Activated CD8-positive, alpha-beta memory T cell treated with anti-CD3 and anti-CD28 coated beads for 36 hours (primary cell): ENCODE data around the gene VENTX. TPM values are rescaled to one million over a fixed set of nuclear protein-coding genes. Genes with fewer than 3 reads are reported as not detected.

Experiments
- CTCF ChIA-PET: fragments of 350-600 bp; sonication (Branson Sonifier 250); formaldehyde crosslinking; loops from one replicate; lab custom pipeline; 2021; ENCODE audit warnings: antibody characterized with exemption; lab: Charles Lee
- POLR2A ChIA-PET: fragments of 350-600 bp; sonication (Branson Sonifier 250); formaldehyde crosslinking; loops from one replicate; lab custom pipeline; 2021; ENCODE audit warnings: antibody characterized with exemption; lab: Charles Lee
- total RNA-seq, 2 experiments: library from RNA; stranded (reverse); gene quantifications; one replicate each; pipeline ENCODE4 v1.2.3, GENCODE V29; 2021

The VENTX gene
- total RNA-seq, 2 experiments from 2014 or later = not detected

DNA sequence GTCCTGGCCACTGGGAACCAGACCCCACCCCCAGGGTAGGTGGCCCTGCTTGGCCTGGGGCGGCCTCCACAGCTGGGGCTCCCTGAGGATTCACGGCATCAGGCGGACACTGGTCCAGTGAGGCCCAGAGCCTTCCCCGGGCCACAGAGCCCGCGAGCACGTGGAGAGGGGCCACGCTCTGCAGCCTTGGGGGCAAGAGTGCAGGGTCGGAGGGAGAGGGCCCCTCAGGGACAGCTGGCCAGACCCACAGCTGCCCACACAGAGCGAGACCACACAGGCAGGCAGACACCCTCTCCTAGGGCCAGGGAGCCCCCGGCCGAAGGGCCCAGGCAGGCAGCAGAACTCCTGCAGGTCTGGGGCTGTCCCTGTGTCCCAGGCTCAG lies 10.7 kb downstream of the VENTX start:
- POLR2A ChIA-PET = no interaction called here
- CTCF ChIA-PET = no interaction called here

DNA sequence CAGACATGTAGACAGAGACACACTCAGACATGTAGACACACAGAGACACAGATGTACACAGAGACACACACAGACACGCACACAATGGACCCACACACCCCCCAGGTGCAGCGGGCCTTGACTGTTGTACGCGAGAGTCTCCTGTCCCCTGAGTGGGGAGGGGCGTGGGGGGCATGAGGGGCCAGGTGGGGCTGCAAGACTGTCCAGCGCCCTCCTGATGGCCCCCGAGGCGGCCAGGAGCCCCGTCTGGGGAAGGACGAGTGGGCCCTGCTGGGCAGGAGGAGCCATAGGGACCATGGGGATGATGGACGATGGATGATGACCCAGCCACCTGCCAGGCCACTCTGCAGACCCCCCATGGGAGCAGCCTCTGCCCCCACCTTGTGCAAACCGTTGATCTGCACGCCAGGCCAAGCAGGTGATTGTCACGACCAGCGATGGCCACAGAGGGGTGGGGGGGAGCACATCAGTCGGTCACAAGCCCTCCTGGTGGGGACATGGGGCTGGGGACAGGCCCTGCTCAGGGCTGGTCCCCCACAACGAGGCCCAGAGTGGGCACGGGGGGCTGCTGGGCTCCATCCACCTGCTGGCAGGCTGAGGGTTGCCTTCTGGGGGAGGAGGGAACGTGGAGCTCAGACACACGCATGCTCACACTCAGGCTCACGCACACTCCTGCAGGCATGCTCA lies 11.6 kb downstream of the VENTX start:
- CTCF ChIA-PET = no interaction called here
- POLR2A ChIA-PET = no interaction called here

- CTCF ChIA-PET = no interaction called here
- POLR2A ChIA-PET = no interaction called here
These were observed 12.5 kb downstream of the VENTX start for GRCh38 chr10:133249975-133250754.

DNA sequence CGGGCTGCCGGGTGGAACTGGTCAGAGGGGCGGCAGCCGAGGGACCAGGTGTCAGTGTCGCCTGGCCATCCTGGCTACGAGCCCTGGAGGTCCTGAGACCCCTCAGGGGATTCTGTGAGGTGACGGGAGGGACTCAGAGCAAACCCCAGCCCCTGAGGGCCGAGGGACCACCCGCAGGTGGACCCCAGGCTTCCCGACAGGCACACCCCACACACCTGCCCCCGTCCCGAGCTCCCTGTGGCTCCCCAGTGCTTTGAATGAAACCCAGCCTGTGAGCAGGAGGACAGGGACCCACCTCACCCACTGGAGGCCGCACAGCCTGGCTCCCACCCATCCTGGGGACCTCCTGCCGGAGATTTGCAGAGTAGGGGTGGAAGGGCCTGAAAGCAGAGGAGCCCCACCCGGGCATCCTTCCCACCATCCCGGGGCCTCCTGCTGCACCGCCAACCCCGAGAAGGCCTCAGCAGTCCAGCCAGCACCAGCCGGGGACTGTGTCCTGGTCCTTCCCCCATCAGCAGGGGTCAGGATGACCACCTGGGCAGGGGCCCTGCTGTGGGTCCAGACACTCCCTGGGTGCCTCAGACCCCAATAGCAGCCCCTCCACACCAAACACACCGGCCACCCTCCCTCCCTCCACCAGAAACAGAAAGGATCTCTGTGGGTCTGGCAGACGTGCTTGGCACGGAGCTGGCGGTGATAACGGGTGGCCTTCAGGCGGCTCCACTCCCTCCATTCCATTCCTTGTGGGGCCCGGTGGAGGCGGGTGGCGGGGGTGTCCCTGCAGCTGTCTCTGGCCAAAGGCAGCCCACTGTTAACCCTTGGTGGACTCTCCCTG lies 13.9 kb downstream of the VENTX start:
- ChIA-PET POLR2A (no interaction called here), CTCF (no interaction called here)

- CTCF ChIA-PET = no interaction called here
- POLR2A ChIA-PET = no interaction called here
These were observed 14.5 kb downstream of the VENTX start for GRCh38 chr10:133252223-133252552.

GRCh38 chr10:133253361-133253955 lies 15.8 kb downstream of the VENTX start:
- ChIA-PET POLR2A (no interaction called here), CTCF (interaction anchor here (0.7 kb wide), 1 partner anchor 7 kb away, joined by 3 read pairs; no protein-coding TSS in a partner anchor)

DNA sequence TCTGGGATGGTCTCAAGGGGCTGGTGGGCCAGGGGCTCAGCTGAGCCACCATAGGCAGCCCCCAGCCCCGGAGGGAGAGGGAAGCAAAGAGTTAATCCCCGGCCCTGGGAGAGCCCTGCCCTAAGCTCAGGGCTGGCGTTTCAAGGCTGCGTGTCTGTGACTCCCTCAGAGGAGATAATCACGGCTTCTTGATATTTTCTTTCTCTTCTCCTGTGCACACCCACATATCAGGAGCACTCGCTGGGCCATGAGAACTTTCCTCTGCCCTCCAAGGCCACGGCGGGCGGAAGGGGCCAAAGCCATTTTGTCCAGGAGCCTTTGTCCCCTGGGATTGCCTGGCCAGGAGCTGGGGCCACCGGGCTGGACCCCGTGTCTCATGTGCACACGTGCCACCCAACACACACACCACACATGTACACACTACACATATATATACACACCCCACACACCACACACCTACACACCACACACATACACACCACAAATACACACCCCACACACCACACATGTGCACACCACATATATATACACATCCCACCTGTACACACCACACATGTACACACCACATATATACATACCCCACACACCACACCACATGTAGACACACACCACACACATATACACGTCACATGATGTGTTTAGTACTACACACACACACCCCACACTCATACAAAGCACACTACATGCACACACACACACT lies 16.9 kb downstream of the VENTX start:
- ChIA-PET POLR2A (no interaction called here), CTCF (no interaction called here)

DNA sequence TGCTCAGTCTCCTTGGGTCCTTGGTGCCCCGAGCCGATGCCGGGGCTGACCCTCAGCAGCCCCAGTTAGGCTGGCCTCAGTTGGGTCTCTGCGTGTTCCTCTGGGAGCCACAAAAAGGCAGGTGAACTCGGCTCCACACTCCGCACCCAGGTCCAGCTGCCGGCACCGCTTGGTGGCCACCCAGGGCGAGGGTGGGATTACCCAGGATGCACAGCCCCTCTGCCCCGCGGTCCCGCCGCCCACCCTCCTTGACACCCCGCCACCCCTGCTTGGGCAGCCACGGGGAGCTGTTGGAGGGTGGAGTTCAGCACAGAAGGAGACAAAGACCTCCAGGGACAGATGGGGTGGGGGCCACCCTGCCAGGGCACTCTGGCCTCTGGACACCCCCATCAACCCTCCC lies 17.7 kb downstream of the VENTX start:
- ChIA-PET CTCF (no interaction called here), POLR2A (no interaction called here)

DNA sequence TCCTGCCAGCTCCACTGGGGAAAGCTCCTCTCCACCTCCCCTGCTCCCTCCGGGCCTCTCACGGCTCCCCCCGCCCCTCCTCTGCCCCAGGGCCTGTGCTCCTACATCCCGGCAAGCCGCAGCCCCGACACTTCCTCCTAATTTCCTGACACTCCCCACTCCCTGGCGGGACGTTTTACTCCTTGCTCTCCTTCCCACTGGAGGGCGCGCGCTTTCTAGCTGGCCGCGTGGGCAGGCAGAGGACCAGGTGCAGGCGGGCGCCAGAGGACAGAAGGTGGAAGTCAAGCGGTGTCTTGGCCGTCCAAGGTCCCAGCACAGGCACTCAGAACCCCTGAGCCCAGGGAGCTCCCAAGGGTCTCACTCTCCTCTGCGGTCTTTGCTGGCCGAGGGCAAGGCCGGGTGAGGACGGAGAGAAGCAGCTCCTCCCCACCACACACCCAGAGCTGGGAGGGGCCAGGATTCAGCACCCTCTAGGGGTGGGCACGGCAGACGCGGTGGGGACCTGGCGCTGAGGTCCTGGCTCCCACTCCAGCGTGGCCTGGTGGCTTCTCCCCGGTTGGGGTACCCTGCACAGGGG lies 19.9 kb downstream of the VENTX start:
- CTCF ChIA-PET = interaction anchor here (0.7 to 4.2 kb wide), 7 partner anchors 15 to 143 kb away, joined by 3 to 25 read pairs (median 4); no protein-coding TSS in a partner anchor
- POLR2A ChIA-PET = interaction anchor here (0.6 to 8.4 kb wide), 2 partner anchors 17 to 18 kb away, joined by 5 to 111 read pairs; partner anchors contain the start of gene ADAM8

DNA sequence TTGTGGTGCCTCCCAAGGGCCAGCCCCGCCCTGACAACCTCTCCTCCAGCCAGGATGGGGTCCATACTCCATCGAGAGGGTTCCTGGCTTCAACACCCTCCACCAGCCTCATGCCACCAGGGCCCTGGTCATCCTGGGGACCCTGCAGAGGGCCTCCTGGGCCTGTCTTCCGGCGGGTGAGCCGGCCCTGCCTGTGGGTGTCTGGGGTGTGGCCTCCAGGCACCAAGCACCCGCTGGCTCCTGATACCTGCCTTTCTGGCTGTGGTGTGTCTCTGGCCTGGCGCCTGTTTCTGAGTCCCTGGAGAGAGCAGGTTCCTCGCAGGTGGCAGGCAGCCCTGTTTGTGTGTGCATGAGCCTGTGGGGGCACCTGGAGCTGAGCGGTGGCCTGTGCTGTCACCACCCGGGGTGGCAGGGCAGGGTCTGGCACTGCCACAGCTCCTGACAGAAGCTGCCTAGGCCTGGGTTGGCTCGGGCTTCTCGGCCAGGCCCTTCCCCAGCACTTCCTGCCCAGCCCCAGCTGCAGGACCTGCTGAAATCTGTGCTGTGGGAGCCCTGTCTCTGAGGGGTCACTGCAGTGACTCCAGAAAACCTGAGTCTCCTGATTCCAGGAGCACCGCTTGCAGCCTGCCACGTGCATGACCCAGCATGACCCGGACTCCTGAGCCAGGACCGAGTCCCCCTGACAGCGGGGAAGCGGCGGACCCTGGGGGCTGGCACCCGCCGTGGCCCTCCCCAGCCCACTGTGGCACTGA lies 20.6 kb downstream of the VENTX start:
- POLR2A ChIA-PET = interaction anchor here (8.4 kb wide), 1 partner anchor 17 kb away, joined by 111 read pairs; the partner anchor contains the start of gene ADAM8
- CTCF ChIA-PET = interaction anchor here (1.1 to 4.2 kb wide), 5 partner anchors 16 to 49 kb away, joined by 3 to 25 read pairs (median 4); no protein-coding TSS in a partner anchor

DNA sequence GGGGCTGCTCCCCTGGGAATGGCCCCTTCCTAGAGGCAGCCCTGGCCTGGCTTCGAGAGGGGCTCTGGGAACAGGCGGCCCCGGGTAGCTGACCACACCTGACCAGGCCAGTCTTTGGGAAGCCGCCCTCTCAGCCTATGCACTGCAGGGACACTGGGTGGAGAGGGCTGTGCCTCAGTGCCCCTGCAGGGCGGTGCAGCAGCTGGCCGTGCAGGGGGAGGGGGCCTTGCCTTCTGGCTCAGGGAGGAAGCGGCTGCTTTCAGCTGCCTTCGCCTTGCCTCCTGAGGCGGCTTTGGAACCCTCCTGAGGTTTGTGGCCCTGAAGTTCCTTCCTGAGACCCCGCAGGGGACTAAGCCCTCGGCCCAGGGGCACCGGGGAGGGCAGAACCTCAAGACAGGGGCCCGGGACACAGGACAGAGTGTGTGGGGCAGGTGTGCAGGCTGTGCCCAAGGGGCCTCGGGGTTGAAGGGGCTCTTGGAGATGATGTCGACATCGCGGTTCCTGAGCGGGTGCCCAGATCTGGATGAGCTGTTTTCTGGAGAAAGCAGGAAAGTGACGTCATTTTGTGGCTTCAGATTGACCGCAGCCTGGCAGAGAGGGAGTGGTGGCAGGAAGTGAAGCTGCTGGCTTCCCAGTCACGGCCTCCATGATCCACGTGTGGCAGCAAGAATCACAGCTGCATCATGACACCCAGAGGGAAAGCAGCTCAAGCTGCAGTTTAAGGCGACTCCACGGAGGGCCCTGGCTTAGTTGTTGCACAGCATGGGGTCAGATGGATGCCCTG lies 21.4 kb downstream of the VENTX start:
- POLR2A ChIA-PET = interaction anchor here (0.7 to 8.4 kb wide), 3 partner anchors 16 to 131 kb away, joined by 3 to 111 read pairs (median 3); partner anchors contain the start of genes ADAM8 and FUOM
- CTCF ChIA-PET = interaction anchor here (0.8 to 4.2 kb wide), 5 partner anchors 17 to 48 kb away, joined by 3 to 25 read pairs (median 4); no protein-coding TSS in a partner anchor

- POLR2A ChIA-PET = interaction anchor here (0.8 to 8.4 kb wide), 2 partner anchors 16 to 98 kb away, joined by 3 to 111 read pairs; partner anchors contain the start of genes ADAM8 and FUOM
- CTCF ChIA-PET = interaction anchor here (4.2 kb wide), 1 partner anchor 16 kb away, joined by 25 read pairs; no protein-coding TSS in a partner anchor
These were observed 21.9 kb downstream of the VENTX start for GRCh38 chr10:133259602-133259989.

- ChIA-PET CTCF (interaction anchor here (0.6 to 1.0 kb wide), 3 partner anchors 8 to 14 kb away, joined by 3 to 4 read pairs (median 3); no protein-coding TSS in a partner anchor), POLR2A (interaction anchor here (0.6 to 8.4 kb wide), 3 partner anchors 14 to 64 kb away, joined by 3 to 111 read pairs (median 3); partner anchors contain the start of gene ADAM8)
These were observed 23.5 kb downstream of the VENTX start for GRCh38 chr10:133260895-133261725.

- POLR2A ChIA-PET = interaction anchor here (0.6 to 8.4 kb wide), 3 partner anchors 13 to 63 kb away, joined by 3 to 111 read pairs (median 3); partner anchors contain the start of gene ADAM8
- CTCF ChIA-PET = interaction anchor here (1.0 kb wide), 2 partner anchors 13 to 15 kb away, joined by 3 to 4 read pairs; no protein-coding TSS in a partner anchor
These were observed 24.2 kb downstream of the VENTX start for GRCh38 chr10:133261726-133262325.

DNA sequence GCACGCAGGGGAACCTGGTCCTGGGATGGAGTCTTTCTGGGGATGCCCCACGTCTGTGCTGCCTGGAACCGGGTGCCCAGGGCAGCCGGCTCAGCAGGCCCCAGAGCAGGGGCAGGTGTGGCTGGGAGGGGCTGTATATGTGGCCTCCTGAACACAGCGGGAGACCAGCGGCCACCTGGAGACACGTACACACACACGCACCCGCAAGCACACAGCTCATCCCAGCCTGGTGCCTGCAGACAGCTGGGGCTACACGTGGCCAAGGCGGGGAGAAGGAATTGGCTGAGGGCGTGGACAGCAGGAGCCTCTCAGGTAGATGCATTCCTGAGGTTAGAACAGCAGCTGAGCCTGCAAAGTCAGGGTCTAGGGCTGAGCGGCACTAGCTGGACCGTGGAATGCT lies 25.0 kb downstream of the VENTX start:
- ChIA-PET CTCF (interaction anchor here (2.7 kb wide), 1 partner anchor 13 kb away, joined by 11 read pairs; the partner anchor contains the start of gene ADAM8), POLR2A (interaction anchor here (1.0 to 8.4 kb wide), 2 partner anchors 13 to 45 kb away, joined by 3 to 111 read pairs; partner anchors contain the start of gene ADAM8)
